DOHH2 (cell line): Measurements from ENCODE around the gene PEX11B.

Experiments
- H3F3A ChIP-seq: fragments of 200-600 bp; sonication (generic), shearing (Covaris generic); 2 replicates; pipeline ENCODE4 v1.6.0; 2016; ENCODE audit warnings: antibody characterized with exemption, mild to moderate bottlenecking; ENCODE audit not compliant: control insufficient read depth, insufficient read depth
- H3K27ac ChIP-seq: fragments of 200-600 bp; sonication (generic); 2 replicates; pipeline ENCODE4 v1.5.1; 2014; ENCODE audit warnings: low read depth, mild to moderate bottlenecking, low read length, moderate library complexity
- H3K27me3 ChIP-seq: fragments of 200-600 bp; sonication (generic); 2 replicates; pipeline ENCODE4 v1.6.1; 2014; ENCODE audit warnings: mild to moderate bottlenecking, low read length, mixed read lengths; ENCODE audit not compliant: control insufficient read depth
- H3K36me3 ChIP-seq: fragments of 200-600 bp; sonication (generic); 2 replicates; pipeline ENCODE4 v1.6.1; 2014; ENCODE audit warnings: mild to moderate bottlenecking, low read length, moderate library complexity, mixed read lengths; ENCODE audit not compliant: control insufficient read depth
- H3K4me1 ChIP-seq: fragments of 200-600 bp; sonication (generic); 2 replicates; pipeline ENCODE4 v1.6.1; 2014; ENCODE audit warnings: mild to moderate bottlenecking, low read length, mixed read lengths; ENCODE audit not compliant: control insufficient read depth
- H3K4me2 ChIP-seq: fragments of 200-600 bp; sonication (generic); 2 replicates; pipeline ENCODE4 v1.6.0; 2014; ENCODE audit warnings: mild to moderate bottlenecking, low read length, moderate library complexity
- H3K4me3 ChIP-seq: fragments of 200-600 bp; sonication (generic); 2 replicates; pipeline ENCODE4 v1.5.1; 2014; ENCODE audit warnings: mild to moderate bottlenecking, low read length, mixed read lengths
- H3K79me2 ChIP-seq: fragments of 200-600 bp; sonication (generic); 2 replicates; pipeline ENCODE4 v1.6.1; 2014; ENCODE audit warnings: mild to moderate bottlenecking, low read length, mixed read lengths; ENCODE audit not compliant: control insufficient read depth
- H3K9me2 ChIP-seq: fragments of 200-600 bp; sonication (generic); replicated peaks from 2 replicates; pipeline ENCODE4 v1.6.1; 2014; ENCODE audit warnings: mild to moderate bottlenecking, low read length, mixed read lengths; ENCODE audit not compliant: control insufficient read depth
- H3K9me3 ChIP-seq: fragments of 200-600 bp; sonication (generic); 2 replicates; pipeline ENCODE4 v1.6.1; 2014; ENCODE audit warnings: antibody characterized with exemption, low read length, mixed read lengths; ENCODE audit not compliant: control insufficient read depth, insufficient read depth
- H4K20me1 ChIP-seq: fragments of 200-600 bp; sonication (generic); 2 replicates; pipeline ENCODE4 v1.6.0; 2014; ENCODE audit warnings: low read depth, mild to moderate bottlenecking, antibody characterized with exemption, low read length, moderate library complexity; ENCODE audit not compliant: control insufficient read depth, insufficient read depth
- EZH2phosphoT487 ChIP-seq: fragments of 200-600 bp; sonication (generic); IDR thresholded peaks from 2 replicates; pipeline ENCODE4 v1.6.1; 2017; ENCODE audit warnings: borderline replicate concordance, mild to moderate bottlenecking, antibody characterized with exemption, low read length, moderate library complexity, mixed read lengths
- TF ChIP-seq, protein P1 (sequence below): fragments of 200-600 bp; sonication (generic); IDR thresholded peaks from one replicate; pipeline ENCODE4 v1.5.1; 2014; ENCODE audit warnings: antibody characterized with exemption, mild to moderate bottlenecking, low read depth, low read length; ENCODE audit not compliant: poor library complexity, severe bottlenecking

Gene PEX11B

GRCh38 chr1:145959957-145960467 is 41.5 kb upstream of the PEX11B start:
- Histone ChIP-seq H3K27me3 (no peaks in the 10 kb centered on the region), H3F3A (peaks cover 28% of the 10 kb centered on the region), H3K4me2 (peak overlapping the region; percentile 98), H3K27ac (no peak overlapping the region), H3K4me1 (peaks cover 79% of the 10 kb centered on the region), H4K20me1 (no peaks in the 10 kb centered on the region), H3K9me3 (no peaks in the 10 kb centered on the region), H3K4me3 (peak overlapping the region; percentile 81), H3K79me2 (peaks cover 41% of the 10 kb centered on the region), H3K36me3 (peaks cover 10% of the 10 kb centered on the region; the same call in 1 of the 2 replicates), H3K9me2 (no peaks in the 10 kb centered on the region)
- no peak for TF ChIP-seq EZH2phosphoT487
- TF ChIP-seq, protein P1, sequence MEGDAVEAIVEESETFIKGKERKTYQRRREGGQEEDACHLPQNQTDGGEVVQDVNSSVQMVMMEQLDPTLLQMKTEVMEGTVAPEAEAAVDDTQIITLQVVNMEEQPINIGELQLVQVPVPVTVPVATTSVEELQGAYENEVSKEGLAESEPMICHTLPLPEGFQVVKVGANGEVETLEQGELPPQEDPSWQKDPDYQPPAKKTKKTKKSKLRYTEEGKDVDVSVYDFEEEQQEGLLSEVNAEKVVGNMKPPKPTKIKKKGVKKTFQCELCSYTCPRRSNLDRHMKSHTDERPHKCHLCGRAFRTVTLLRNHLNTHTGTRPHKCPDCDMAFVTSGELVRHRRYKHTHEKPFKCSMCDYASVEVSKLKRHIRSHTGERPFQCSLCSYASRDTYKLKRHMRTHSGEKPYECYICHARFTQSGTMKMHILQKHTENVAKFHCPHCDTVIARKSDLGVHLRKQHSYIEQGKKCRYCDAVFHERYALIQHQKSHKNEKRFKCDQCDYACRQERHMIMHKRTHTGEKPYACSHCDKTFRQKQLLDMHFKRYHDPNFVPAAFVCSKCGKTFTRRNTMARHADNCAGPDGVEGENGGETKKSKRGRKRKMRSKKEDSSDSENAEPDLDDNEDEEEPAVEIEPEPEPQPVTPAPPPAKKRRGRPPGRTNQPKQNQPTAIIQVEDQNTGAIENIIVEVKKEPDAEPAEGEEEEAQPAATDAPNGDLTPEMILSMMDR = no peak

DNA sequence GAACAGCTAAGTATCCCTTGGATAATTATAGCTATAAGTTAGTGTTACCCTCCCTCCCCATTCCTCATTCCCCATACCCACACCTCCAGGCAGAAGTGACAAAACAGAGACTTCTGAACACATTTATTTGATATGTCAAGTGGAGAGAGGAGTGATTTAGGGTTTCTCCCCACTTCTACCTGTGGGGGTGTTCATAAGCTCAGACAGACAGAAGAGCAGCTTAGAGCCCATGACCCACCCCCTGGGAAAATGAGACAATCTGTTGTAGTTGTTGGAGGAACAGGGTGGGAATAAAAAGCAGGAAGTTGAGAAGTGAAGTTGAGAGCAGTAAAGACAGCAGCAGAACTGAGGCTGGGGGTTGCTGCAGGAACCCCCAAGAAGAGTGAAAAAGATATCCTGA is 40.8 kb upstream of the PEX11B start:
- no peaks in the 10 kb centered on the region for H3K9me3 ChIP-seq
- H3K79me2 ChIP-seq = peaks cover 46% of the 10 kb centered on the region
- H3K4me2 ChIP-seq = peak overlapping the region; percentile 98
- TF ChIP-seq, protein P1 = no peak
- no peak for TF ChIP-seq EZH2phosphoT487
- no peaks in the 10 kb centered on the region for H3K9me2 ChIP-seq
- peaks cover 28% of the 10 kb centered on the region for H3F3A ChIP-seq
- no peak overlapping the region for H3K27ac ChIP-seq
- peaks cover 86% of the 10 kb centered on the region for H3K4me1 ChIP-seq
- H3K36me3 ChIP-seq = peaks cover 14% of the 10 kb centered on the region; the same call in 1 of the 2 replicates
- H3K27me3 ChIP-seq = no peaks in the 10 kb centered on the region
- peak overlapping the region; percentile 87; the same call in 1 of the 2 replicates for H3K4me3 ChIP-seq
- no peaks in the 10 kb centered on the region for H4K20me1 ChIP-seq

DNA sequence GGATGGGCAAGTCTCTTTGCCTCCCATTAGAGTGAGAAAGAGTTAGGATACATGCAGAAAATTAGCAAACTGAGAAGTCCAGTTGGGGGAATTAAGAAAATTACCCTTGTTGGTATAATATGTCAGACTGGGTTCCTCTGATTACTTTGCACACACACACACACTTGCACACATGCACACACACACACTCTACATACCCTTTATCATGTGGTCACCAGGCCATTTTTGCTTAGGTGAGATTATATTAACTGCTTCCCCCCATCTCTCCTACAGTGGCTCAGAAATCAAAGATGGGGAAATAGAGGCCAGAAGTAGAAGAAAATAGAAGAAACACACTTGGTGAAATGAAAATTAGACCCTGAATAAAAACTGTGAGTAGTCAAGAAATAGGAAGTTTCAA is 40.2 kb upstream of the PEX11B start:
- Histone ChIP-seq H3F3A (peaks cover 28% of the 10 kb centered on the region), H3K79me2 (peaks cover 46% of the 10 kb centered on the region), H3K9me2 (no peaks in the 10 kb centered on the region), H4K20me1 (no peaks in the 10 kb centered on the region), H3K4me2 (peak overlapping the region; percentile 98), H3K36me3 (peaks cover 17% of the 10 kb centered on the region; the same call in 1 of the 2 replicates), H3K4me1 (peaks cover 82% of the 10 kb centered on the region), H3K4me3 (peak overlapping the region; percentile 87), H3K9me3 (no peaks in the 10 kb centered on the region), H3K27ac (peak overlapping the region; percentile 51), H3K27me3 (no peaks in the 10 kb centered on the region)
- no peak for TF ChIP-seq EZH2phosphoT487
- TF ChIP-seq, protein P1 = no peak
